Prostate gland (tissue), 2 donors: ENCODE data around the gene TMPRSS9.

Experiments used
- CTCF ChIP-seq, 4 experiments: fragments of 200-600 bp in 2 of 4; fragments of 450-650 bp in 2 of 4; sonication (generic) in 2 of 4; IDR thresholded peaks; 1 replicate in 3 of 4; 2 replicates in 1 of 4; pipeline ENCODE4 v1.5.1; 2016 to 2019; ENCODE audit warnings: antibody characterized with exemption in 4 of 4, mild to moderate bottlenecking in 2 of 4, moderate library complexity in 2 of 4
- POLR2A ChIP-seq: fragments of 450-650 bp; IDR thresholded peaks from one replicate; pipeline ENCODE4 v1.6.1; 2016; ENCODE audit warnings: antibody characterized with exemption, mild to moderate bottlenecking
- POLR2AphosphoS5 ChIP-seq: sonication (generic); formaldehyde crosslinking; IDR thresholded peaks from one replicate; pipeline ENCODE4 v1.6.1; 2017; ENCODE audit warnings: antibody characterized with exemption

DNA sequence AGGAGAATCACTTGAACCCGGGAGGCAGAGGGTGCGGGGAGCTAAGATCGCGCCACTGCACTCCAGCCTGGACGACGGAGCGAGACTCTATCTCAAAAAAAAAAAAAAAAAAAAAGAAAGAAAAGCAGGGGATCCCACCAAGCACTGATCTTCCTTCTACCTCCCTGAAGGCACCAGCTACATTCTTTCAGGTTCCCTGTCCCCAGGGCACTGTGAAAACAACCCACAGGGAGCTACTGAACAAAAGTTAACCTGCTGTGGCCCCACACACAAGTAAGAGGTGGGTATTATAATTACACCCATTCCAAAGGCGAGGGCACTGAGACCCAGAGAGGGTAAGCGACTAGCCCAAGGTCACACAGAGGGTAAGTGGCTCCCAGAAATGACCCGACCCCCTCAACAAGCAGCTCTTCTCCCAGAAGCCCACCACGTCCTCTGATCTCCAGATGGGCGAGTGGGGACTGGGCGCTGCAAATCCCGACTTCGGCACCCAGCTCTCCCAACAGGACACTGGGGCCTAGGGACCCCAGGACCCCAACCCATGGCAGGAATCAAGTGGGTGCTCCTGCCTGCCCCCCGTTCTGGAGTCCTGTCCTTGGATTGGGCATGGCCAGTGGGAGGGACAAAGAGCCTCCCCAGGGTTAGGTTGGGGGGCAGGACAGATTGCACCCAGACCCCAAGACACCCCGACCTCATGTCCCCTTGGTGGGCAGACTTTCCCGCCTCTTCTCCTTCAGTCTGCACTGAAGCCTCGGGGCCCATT, 94.3 kb downstream of the TMPRSS9 start:
- TF ChIP-seq CTCF (IDR thresholded peaks at IDR 0.05) (no peak), POLR2A (no peak), POLR2AphosphoS5 (no peak)
